Esophagus squamous epithelium (tissue), 4 donors: ENCODE measurements around the gene DUS1L.

Source experiments
- POLR2A ChIP-seq, 4 donors: fragments of 450-650 bp; IDR thresholded peaks; one replicate each; pipeline ENCODE4 v1.6.1; 2017; ENCODE audit warnings: antibody characterized with exemption in 4 of 4, mild to moderate bottlenecking in 4 of 4, moderate library complexity in 3 of 4
- TF ChIP-seq, protein P1 (sequence below), 6 experiments: fragments of 450-650 bp in 4 of 6; fragments of 200-600 bp in 2 of 6; sonication (generic) in 2 of 6; IDR thresholded peaks; one replicate each; pipeline ENCODE4 v1.5.1; 2016 to 2019; ENCODE audit warnings: antibody characterized with exemption in 6 of 6, mild to moderate bottlenecking in 4 of 6, moderate library complexity in 4 of 6

DNA sequence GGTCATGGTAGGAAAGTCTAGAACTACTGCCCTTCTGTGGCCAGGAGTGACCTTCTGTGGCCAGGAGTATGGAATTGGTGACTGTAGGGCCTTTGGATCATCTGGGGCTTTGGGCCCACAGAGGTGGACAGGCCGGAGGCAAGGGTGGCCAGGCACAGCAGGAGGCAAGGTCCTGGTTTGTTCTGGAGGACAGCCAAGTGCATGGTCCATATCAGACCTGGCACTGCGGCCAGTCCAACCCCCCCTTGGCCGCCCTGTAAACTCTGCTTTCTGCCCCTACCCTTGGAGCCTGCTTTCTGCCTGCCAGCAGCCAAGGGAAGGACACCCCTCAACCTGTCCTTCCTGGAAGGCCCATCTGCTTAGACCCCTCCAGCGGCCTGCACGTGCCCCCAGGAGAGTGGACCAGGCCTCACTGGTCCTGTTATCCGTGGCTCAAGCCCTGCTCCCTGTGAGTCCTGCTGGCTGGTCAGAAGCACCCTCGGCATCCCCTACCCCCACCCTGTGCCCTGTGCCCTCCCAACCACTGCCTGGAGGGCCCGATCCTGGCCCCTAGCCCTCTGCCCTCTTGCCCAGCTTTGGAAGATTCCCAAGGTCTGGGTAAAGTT is 25.8 kb downstream of the DUS1L start:
- TF ChIP-seq, protein P1, sequence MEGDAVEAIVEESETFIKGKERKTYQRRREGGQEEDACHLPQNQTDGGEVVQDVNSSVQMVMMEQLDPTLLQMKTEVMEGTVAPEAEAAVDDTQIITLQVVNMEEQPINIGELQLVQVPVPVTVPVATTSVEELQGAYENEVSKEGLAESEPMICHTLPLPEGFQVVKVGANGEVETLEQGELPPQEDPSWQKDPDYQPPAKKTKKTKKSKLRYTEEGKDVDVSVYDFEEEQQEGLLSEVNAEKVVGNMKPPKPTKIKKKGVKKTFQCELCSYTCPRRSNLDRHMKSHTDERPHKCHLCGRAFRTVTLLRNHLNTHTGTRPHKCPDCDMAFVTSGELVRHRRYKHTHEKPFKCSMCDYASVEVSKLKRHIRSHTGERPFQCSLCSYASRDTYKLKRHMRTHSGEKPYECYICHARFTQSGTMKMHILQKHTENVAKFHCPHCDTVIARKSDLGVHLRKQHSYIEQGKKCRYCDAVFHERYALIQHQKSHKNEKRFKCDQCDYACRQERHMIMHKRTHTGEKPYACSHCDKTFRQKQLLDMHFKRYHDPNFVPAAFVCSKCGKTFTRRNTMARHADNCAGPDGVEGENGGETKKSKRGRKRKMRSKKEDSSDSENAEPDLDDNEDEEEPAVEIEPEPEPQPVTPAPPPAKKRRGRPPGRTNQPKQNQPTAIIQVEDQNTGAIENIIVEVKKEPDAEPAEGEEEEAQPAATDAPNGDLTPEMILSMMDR (IDR thresholded peaks at IDR 0.05) = no peak
- no peak for TF ChIP-seq POLR2A (IDR thresholded peaks at IDR 0.05)
